ENCODE measurements around the gene LANCL1. TPM values are rescaled to one million over a fixed set of nuclear protein-coding genes. Genes with fewer than 3 reads are reported as not detected.

LANCL1 gene
- total and polyA plus RNA-seq, 2 experiments from 2014 or later: 47.1 to 54.5 TPM

DNA sequence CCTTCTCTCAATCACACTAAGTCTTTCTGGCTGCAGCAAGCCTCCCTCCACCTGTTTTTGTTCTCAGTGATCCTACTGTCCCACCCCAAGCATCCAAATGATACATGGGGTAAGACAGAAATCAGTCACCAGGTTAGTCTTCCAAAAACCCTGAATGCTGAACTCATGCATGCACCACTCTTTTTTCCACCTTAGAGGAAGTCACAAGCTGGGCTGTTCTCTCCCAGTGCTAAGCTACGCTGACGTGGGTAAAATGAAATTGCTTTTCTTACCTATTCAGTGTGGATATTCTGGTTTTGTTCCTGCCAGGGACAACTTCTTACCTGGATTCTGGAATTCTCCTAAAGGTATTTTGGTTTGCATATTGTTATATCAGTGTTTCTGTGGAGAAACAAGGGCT, 54.2 kb downstream of the LANCL1 start:
- H3K4me1 ChIP-seq (ENCODE audit: low read depth): peaks cover 10% of the 10 kb centered on the region
- TF ChIP-seq, protein P1, sequence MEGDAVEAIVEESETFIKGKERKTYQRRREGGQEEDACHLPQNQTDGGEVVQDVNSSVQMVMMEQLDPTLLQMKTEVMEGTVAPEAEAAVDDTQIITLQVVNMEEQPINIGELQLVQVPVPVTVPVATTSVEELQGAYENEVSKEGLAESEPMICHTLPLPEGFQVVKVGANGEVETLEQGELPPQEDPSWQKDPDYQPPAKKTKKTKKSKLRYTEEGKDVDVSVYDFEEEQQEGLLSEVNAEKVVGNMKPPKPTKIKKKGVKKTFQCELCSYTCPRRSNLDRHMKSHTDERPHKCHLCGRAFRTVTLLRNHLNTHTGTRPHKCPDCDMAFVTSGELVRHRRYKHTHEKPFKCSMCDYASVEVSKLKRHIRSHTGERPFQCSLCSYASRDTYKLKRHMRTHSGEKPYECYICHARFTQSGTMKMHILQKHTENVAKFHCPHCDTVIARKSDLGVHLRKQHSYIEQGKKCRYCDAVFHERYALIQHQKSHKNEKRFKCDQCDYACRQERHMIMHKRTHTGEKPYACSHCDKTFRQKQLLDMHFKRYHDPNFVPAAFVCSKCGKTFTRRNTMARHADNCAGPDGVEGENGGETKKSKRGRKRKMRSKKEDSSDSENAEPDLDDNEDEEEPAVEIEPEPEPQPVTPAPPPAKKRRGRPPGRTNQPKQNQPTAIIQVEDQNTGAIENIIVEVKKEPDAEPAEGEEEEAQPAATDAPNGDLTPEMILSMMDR (IDR thresholded peaks at IDR 0.05; ENCODE audit: low read depth, low read length): no peak
- H3K9me3 ChIP-seq (ENCODE audit: low read depth): peaks cover 7% of the 10 kb centered on the region
- no peak overlapping the region for H3K4me3 ChIP-seq
- H3K27me3 ChIP-seq: no peaks in the 10 kb centered on the region
- H3K36me3 ChIP-seq: no peaks in the 10 kb centered on the region
- DNase-seq (ENCODE audit: low read depth in 1 of 2, low spot score in 1 of 2): no peak
- H3K27ac ChIP-seq: peak overlapping the region; percentile 78

DNA sequence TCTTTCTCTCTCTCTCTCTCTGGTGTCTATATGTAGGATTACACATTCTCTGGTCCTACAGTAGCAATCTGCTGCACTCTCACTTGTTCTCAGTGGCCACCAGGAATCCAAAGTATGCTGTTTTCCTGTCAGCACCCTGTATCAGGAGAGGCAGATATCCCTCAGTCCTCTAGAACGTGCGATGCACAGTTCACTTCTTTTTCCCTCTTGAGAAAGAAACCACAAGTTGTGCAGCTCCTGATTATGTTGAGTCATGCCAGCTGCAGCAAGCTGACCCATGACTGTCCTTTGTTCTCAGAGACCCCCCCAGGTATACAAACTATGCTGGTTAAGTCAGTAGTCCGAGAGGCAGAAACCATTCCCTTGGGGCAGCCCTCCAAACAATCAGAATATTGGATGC, 54.6 kb downstream of the LANCL1 start:
- H3K27me3 ChIP-seq: no peaks in the 10 kb centered on the region
- TF ChIP-seq, protein P1 (IDR thresholded peaks at IDR 0.05; ENCODE audit: low read depth, low read length): no peak
- peaks cover 10% of the 10 kb centered on the region for H3K4me1 ChIP-seq (ENCODE audit: low read depth)
- peak overlapping the region; percentile 78 for H3K27ac ChIP-seq
- H3K9me3 ChIP-seq (ENCODE audit: low read depth): peaks cover 7% of the 10 kb centered on the region
- H3K4me3 ChIP-seq: no peak overlapping the region
- DNase-seq (ENCODE audit: low read depth in 1 of 2, low spot score in 1 of 2): peak; percentile 71 to 94
- no peaks in the 10 kb centered on the region for H3K36me3 ChIP-seq

DNA sequence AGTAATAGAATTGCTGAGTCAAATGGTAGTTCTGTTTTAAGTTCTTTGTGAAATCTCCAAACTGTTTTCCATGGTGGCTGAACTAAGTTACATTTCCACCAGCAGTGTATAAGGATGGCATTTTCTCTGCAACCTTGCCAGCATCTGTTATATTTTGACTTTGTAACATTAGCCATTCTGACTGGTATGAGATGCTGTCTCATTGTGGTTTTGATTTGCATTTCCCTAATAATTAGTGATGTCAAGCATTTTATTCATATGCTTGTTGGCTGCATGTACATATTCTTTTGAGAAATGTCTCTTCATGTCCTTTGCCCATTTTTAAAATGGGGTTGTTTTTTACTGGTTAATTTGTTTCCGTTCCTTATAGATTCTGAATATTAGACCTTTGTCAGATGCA, 63.9 kb downstream of the LANCL1 start:
- Histone ChIP-seq H3K4me1 (ENCODE audit: low read depth) (no peaks in the 10 kb centered on the region), H3K9me3 (ENCODE audit: low read depth) (no peaks in the 10 kb centered on the region), H3K4me3 (no peak overlapping the region), H3K27ac (no peak overlapping the region), H3K27me3 (no peaks in the 10 kb centered on the region), H3K36me3 (no peaks in the 10 kb centered on the region)
- TF ChIP-seq, protein P1 (IDR thresholded peaks at IDR 0.05; ENCODE audit: low read depth, low read length): no peak
- no peak for DNase-seq (ENCODE audit: low read depth in 1 of 2, low spot score in 1 of 2)

DNA sequence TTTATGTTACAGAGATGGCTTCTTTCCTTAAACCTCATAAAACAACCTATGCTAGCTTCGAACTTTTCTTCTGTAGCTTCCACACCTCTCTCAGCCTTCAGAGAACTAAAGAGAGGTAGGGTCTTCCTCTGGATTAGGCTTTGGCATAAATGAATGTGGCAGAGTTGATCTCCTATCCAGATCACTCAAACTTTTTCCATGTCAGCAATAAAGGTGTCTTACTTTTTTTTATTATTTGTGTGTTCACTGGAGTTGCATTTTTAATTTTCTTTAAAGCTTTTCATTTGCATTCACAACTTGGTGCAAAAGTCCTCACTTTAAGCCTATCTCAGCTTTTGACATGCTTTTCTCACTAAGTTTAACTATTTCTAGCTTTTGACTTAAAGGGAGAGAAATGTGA, 66.0 kb downstream of the LANCL1 start:
- no peaks in the 10 kb centered on the region for H3K9me3 ChIP-seq (ENCODE audit: low read depth)
- no peak overlapping the region for H3K4me3 ChIP-seq
- no peak overlapping the region for H3K27ac ChIP-seq
- no peak for DNase-seq (ENCODE audit: low read depth in 1 of 2, low spot score in 1 of 2)
- no peaks in the 10 kb centered on the region for H3K27me3 ChIP-seq
- no peaks in the 10 kb centered on the region for H3K4me1 ChIP-seq (ENCODE audit: low read depth)
- H3K36me3 ChIP-seq: no peaks in the 10 kb centered on the region
- TF ChIP-seq, protein P1 (IDR thresholded peaks at IDR 0.05; ENCODE audit: low read depth, low read length): no peak

DNA sequence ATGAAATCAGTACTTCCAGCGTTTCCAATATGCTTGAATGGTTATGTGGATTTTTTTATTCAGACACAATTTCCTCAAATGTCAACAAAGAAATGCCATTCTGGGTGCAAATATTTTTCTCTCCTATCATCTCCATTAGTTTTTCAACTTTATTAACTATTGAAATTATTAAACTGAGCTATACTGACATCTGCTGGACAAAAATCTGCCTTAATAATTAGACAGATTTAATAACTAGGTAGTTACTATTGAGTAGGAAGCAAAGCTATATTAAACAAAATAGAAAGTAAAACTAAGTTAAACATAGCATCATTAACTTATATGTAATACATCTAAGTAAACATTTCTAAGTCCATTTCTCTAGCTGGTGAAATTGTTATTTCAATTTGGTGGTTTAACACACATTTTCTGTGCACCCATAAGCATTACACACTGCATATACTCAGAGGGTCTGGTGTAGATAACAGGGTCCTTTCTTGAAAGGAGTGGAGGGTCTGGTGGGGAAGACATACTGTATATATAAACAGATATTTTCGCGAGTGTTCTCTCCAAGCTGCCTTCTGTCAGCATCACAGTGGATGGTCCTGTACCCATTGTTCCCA, 77.0 kb downstream of the LANCL1 start:
- Histone ChIP-seq H3K4me1 (ENCODE audit: low read depth) (peaks cover 6% of the 10 kb centered on the region), H3K36me3 (no peaks in the 10 kb centered on the region), H3K27me3 (no peaks in the 10 kb centered on the region), H3K9me3 (ENCODE audit: low read depth) (no peaks in the 10 kb centered on the region), H3K4me3 (no peak overlapping the region), H3K27ac (no peak overlapping the region)
- TF ChIP-seq, protein P1 (IDR thresholded peaks at IDR 0.05; ENCODE audit: low read depth, low read length): peak; percentile 43
- DNase-seq (ENCODE audit: low read depth in 1 of 2, low spot score in 1 of 2): peak; percentile 27 to 32
